DND-41 (cell line): ENCODE measurements around the gene ECHDC3.
A peak's percentile ranks its signal among the peaks of the same experiment; 100 is the strongest.
"Not testable (repeated sequence)": the region's sequence is repeated elsewhere in the genome, so short reads cannot be mapped to it uniquely, and the experiment has no call there.

Source experiments
- ATAC-seq: fragments of 200-7000 bp; cut with Tn5 transposase; 3 replicates; pipeline ENCODE4 v1.9.1; 2021; ENCODE audit warnings: low read depth; ENCODE audit not compliant: insufficient read depth
- DNase-seq: peaks from one replicate; pipeline ENCODE4 v3.0.0-alpha.2; 2020
- H2AFZ ChIP-seq: 2 replicates; pipeline ENCODE4 v1.6.0; 2012; ENCODE audit warnings: low read depth, low read length
- H3K27ac ChIP-seq: 2 replicates; pipeline ENCODE4 v1.5.1; 2012; ENCODE audit warnings: low read length, inconsistent platforms
- H3K27me3 ChIP-seq: fragments of 200-600 bp; sonication (generic); 2 replicates; pipeline ENCODE4 v1.6.0; 2012; ENCODE audit warnings: low read length, mild to moderate bottlenecking, inconsistent platforms; ENCODE audit not compliant: insufficient read depth, poor library complexity
- H3K36me3 ChIP-seq: 2 replicates; pipeline ENCODE4 v1.5.1; 2012; ENCODE audit warnings: low read length, inconsistent platforms; ENCODE audit not compliant: insufficient read depth
- H3K4me1 ChIP-seq: 2 replicates; pipeline ENCODE4 v1.5.1; 2012; ENCODE audit warnings: mild to moderate bottlenecking, low read length; ENCODE audit not compliant: insufficient read depth
- H3K4me2 ChIP-seq: 2 replicates; pipeline ENCODE4 v1.6.0; 2012; ENCODE audit warnings: mild to moderate bottlenecking, moderate library complexity, low read length, inconsistent platforms; ENCODE audit not compliant: insufficient read depth
- H3K4me3 ChIP-seq, 2 experiments: fragments of 200-600 bp in 1 of 2; shearing (Covaris generic) in 1 of 2; 2 replicates each; pipeline ENCODE4 v1.5.1; 2012 to 2016; ENCODE audit warnings: inconsistent platforms in 2 of 2, low read length in 2 of 2, mild to moderate bottlenecking in 2 of 2, low read depth in 1 of 2, moderate library complexity in 1 of 2
- H3K79me2 ChIP-seq: 2 replicates; pipeline ENCODE4 v1.6.0; 2012; ENCODE audit warnings: low read length, inconsistent platforms; ENCODE audit not compliant: insufficient read depth
- H3K9ac ChIP-seq: 2 replicates; pipeline ENCODE4 v1.6.0; 2012; ENCODE audit warnings: low read depth, mild to moderate bottlenecking, inconsistent platforms, low read length, moderate library complexity
- H3K9me3 ChIP-seq: 2 replicates; pipeline ENCODE4 v1.5.1; 2012; ENCODE audit warnings: low read length, moderate library complexity, mild to moderate bottlenecking, inconsistent platforms; ENCODE audit not compliant: insufficient read depth, severe bottlenecking
- H4K20me1 ChIP-seq: 2 replicates; pipeline ENCODE4 v1.6.0; 2012; ENCODE audit warnings: low read length; ENCODE audit not compliant: insufficient read depth
- CTCF ChIP-seq: IDR thresholded peaks from 2 replicates; pipeline ENCODE4 v1.5.1; 2012; ENCODE audit warnings: borderline replicate concordance, low read length, moderate library complexity, mild to moderate bottlenecking; ENCODE audit not compliant: poor library complexity, severe bottlenecking; ENCODE audit errors: extremely low read depth
- EZH2 ChIP-seq: IDR thresholded peaks from 3 replicates; pipeline ENCODE4 v1.6.1; 2012; ENCODE audit warnings: borderline replicate concordance, low read depth, mild to moderate bottlenecking, moderate library complexity, low read length, inconsistent platforms; ENCODE audit not compliant: severe bottlenecking

The ECHDC3 gene

GRCh38 chr10:11737258-11738032, 4.7 kb upstream of the ECHDC3 start:
- peak overlapping the region; percentile 42; the same call in 1 of the 2 replicates for H3K4me2 ChIP-seq
- H4K20me1 ChIP-seq, H3K36me3 ChIP-seq, H3K79me2 ChIP-seq, H3K4me1 ChIP-seq, DNase-seq, H3K9me3 ChIP-seq, H3K27me3 ChIP-seq: not testable (repeated sequence)
- ATAC-seq, result peak; percentile 35; the same call in 1 of the 3 replicates
- peak overlapping the region; percentile 41 for H3K27ac ChIP-seq
- H2AFZ ChIP-seq, result peak overlapping the region; percentile 51
- H3K9ac ChIP-seq, result peak overlapping the region; percentile 29; the same call in 1 of the 2 replicates
- H3K4me3 ChIP-seq, result peak overlapping the region in 1 of 2 experiments; percentile 48; a peak in 2 of 4 replicates

- Histone ChIP-seq H3K9ac (no peak overlapping the region), H3K9me3 (no peaks in the 10 kb centered on the region), H3K4me2 (no peak overlapping the region), H2AFZ (no peak overlapping the region), H3K27me3 (no peaks in the 10 kb centered on the region), H3K4me1 (peaks cover 7% of the 10 kb centered on the region), H3K36me3 (no peaks in the 10 kb centered on the region), H3K79me2 (no peaks in the 10 kb centered on the region), H3K27ac (no peak overlapping the region), H3K4me3 (no peak overlapping the region), H4K20me1 (no peaks in the 10 kb centered on the region)
- no peak for ATAC-seq
- no peak for DNase-seq
- TF ChIP-seq EZH2, result no peak
- no peak for TF ChIP-seq CTCF
These were observed 1.3 kb upstream of the ECHDC3 start for GRCh38 chr10:11740907-11741306.

- H3K27me3 ChIP-seq, result no peaks in the 10 kb centered on the region
- no peaks in the 10 kb centered on the region for H3K36me3 ChIP-seq
- H2AFZ ChIP-seq, result no peak overlapping the region
- ATAC-seq, result no peak
- H3K9me3 ChIP-seq, result no peaks in the 10 kb centered on the region
- TF ChIP-seq CTCF, result no peak
- no peak for TF ChIP-seq EZH2
- H3K4me2 ChIP-seq, result no peak overlapping the region
- H4K20me1 ChIP-seq, result no peaks in the 10 kb centered on the region
- no peak overlapping the region for H3K27ac ChIP-seq
- no peaks in the 10 kb centered on the region for H3K79me2 ChIP-seq
- DNase-seq, result no peak
- H3K4me3 ChIP-seq, result no peak overlapping the region
- H3K4me1 ChIP-seq, result peaks cover 7% of the 10 kb centered on the region
- no peak overlapping the region for H3K9ac ChIP-seq
These were observed 574 bp upstream of the ECHDC3 start for GRCh38 chr10:11741608-11742007.

GRCh38 chr10:11742779-11743298, 657 bp downstream of the ECHDC3 start:
- no peaks in the 10 kb centered on the region for H3K9me3 ChIP-seq
- ATAC-seq (no peak), DNase-seq (no peak)
- no peak overlapping the region for H3K4me2 ChIP-seq
- no peaks in the 10 kb centered on the region for H3K27me3 ChIP-seq
- no peak overlapping the region for H3K4me3 ChIP-seq
- H4K20me1 ChIP-seq, result no peaks in the 10 kb centered on the region
- TF ChIP-seq EZH2, result no peak
- no peak for TF ChIP-seq CTCF
- no peaks in the 10 kb centered on the region for H3K36me3 ChIP-seq
- H3K79me2 ChIP-seq, result no peaks in the 10 kb centered on the region
- no peak overlapping the region for H3K27ac ChIP-seq
- no peak overlapping the region for H3K9ac ChIP-seq
- H2AFZ ChIP-seq, result no peak overlapping the region
- H3K4me1 ChIP-seq, result peaks cover 2% of the 10 kb centered on the region
